Neural progenitor cell (in vitro differentiated cells): ENCODE measurements around the gene ADAMTSL1. TPM values are rescaled to one million over a fixed set of nuclear protein-coding genes. Genes with fewer than 3 reads are reported as not detected.

Experiments used
- DNase-seq: peaks from one replicate; pipeline ENCODE4 v3.0.0-alpha.2; 2016; ENCODE audit warnings: low spot score
- H2AFZ ChIP-seq: fragments of 200-600 bp; sonication (generic); replicated peaks from 2 replicates; pipeline ENCODE4 v1.6.1; 2016; ENCODE audit warnings: antibody characterized with exemption
- H3F3A ChIP-seq: fragments of 200-600 bp; sonication (generic); 2 replicates; pipeline ENCODE4 v1.6.1; 2016; ENCODE audit warnings: antibody characterized with exemption, low read depth
- H3K27ac ChIP-seq: fragments of 200-600 bp; sonication (generic); 2 replicates; pipeline ENCODE4 v1.5.1; 2016; ENCODE audit warnings: mild to moderate bottlenecking
- H3K27me3 ChIP-seq: fragments of 200-600 bp; sonication (generic); 2 replicates; pipeline ENCODE4 v1.6.1; 2016; ENCODE audit warnings: mild to moderate bottlenecking, moderate library complexity
- H3K36me3 ChIP-seq: fragments of 200-600 bp; sonication (generic); 2 replicates; pipeline ENCODE4 v1.5.1; 2016
- H3K4me1 ChIP-seq: fragments of 200-600 bp; sonication (generic); 2 replicates; pipeline ENCODE4 v1.6.1; 2016; ENCODE audit warnings: mixed run types
- H3K4me2 ChIP-seq: fragments of 200-600 bp; sonication (generic); 2 replicates; pipeline ENCODE4 v1.6.1; 2016
- H3K4me3 ChIP-seq: fragments of 200-600 bp; sonication (generic); 2 replicates; pipeline ENCODE4 v1.5.1; 2016
- H3K79me2 ChIP-seq: fragments of 200-600 bp; sonication (generic); 2 replicates; pipeline ENCODE4 v1.6.1; 2016; ENCODE audit warnings: low read depth
- H3K9ac ChIP-seq: fragments of 200-600 bp; sonication (generic); 2 replicates; pipeline ENCODE4 v1.6.1; 2016
- H3K9me3 ChIP-seq: fragments of 200-600 bp; sonication (generic); 2 replicates; pipeline ENCODE4 v1.5.1; 2016; ENCODE audit warnings: low read depth
- H4K20me1 ChIP-seq: fragments of 200-600 bp; sonication (generic); 2 replicates; pipeline ENCODE4 v1.6.1; 2016; ENCODE audit warnings: low read depth
- H3K27ac Mint-ChIP-seq: 3 replicates; pipeline ENCODE4 v1.8.0; 2021; ENCODE audit warnings: mixed read lengths
- H3K27me3 Mint-ChIP-seq: 2 replicates; pipeline ENCODE4 v1.8.0; 2022; ENCODE audit warnings: low read depth, mild to moderate bottlenecking, inconsistent platforms, moderate library complexity, mixed read lengths; ENCODE audit not compliant: insufficient read depth
- H3K36me3 Mint-ChIP-seq: 3 replicates; pipeline ENCODE4 v1.8.0; 2021; ENCODE audit warnings: mixed read lengths
- H3K4me1 Mint-ChIP-seq: 3 replicates; pipeline ENCODE4 v1.8.0; 2021; ENCODE audit warnings: mixed read lengths
- H3K4me3 Mint-ChIP-seq: 3 replicates; pipeline ENCODE4 v1.8.0; 2021; ENCODE audit warnings: mild to moderate bottlenecking, moderate library complexity, mixed read lengths
- H3K9me3 Mint-ChIP-seq: 3 replicates; pipeline ENCODE4 v1.8.0; 2020; ENCODE audit warnings: mixed read lengths
- EZH2 ChIP-seq: fragments of 200-600 bp; sonication (generic); IDR thresholded peaks from 2 replicates; pipeline ENCODE4 v1.6.1; 2017; ENCODE audit warnings: antibody characterized with exemption, mild to moderate bottlenecking, moderate library complexity
- EZH2phosphoT487 ChIP-seq: fragments of 200-600 bp; sonication (generic); IDR thresholded peaks from 2 replicates; pipeline ENCODE4 v1.6.1; 2017; ENCODE audit warnings: antibody characterized with exemption
- total RNA-seq: library from RNA; depleted of rRNA; stranded (reverse); fragments of >200 nt; gene quantifications from 2 replicates; pipeline ENCODE4 v1.2.3, GENCODE V29; 2015; ENCODE audit warnings: low replicate concordance
- TF ChIP-seq, protein P1 (sequence below): fragments of 200-600 bp; sonication (generic); IDR thresholded peaks from 2 replicates; pipeline ENCODE4 v1.5.1; 2017; ENCODE audit warnings: antibody characterized with exemption, mild to moderate bottlenecking

ADAMTSL1 gene
- total RNA-seq, 1 donor from 2014 or later, result 0.73 TPM

- no peak overlapping the region for H3K4me3 ChIP-seq
- TF ChIP-seq, protein P1, sequence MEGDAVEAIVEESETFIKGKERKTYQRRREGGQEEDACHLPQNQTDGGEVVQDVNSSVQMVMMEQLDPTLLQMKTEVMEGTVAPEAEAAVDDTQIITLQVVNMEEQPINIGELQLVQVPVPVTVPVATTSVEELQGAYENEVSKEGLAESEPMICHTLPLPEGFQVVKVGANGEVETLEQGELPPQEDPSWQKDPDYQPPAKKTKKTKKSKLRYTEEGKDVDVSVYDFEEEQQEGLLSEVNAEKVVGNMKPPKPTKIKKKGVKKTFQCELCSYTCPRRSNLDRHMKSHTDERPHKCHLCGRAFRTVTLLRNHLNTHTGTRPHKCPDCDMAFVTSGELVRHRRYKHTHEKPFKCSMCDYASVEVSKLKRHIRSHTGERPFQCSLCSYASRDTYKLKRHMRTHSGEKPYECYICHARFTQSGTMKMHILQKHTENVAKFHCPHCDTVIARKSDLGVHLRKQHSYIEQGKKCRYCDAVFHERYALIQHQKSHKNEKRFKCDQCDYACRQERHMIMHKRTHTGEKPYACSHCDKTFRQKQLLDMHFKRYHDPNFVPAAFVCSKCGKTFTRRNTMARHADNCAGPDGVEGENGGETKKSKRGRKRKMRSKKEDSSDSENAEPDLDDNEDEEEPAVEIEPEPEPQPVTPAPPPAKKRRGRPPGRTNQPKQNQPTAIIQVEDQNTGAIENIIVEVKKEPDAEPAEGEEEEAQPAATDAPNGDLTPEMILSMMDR, result no peak
- no peak for TF ChIP-seq EZH2phosphoT487
- no peak for TF ChIP-seq EZH2
- no peaks in the 10 kb centered on the region for H3K27me3 Mint-ChIP-seq
- H3K79me2 ChIP-seq, result no peaks in the 10 kb centered on the region
- H3K9me3 ChIP-seq, result no peaks in the 10 kb centered on the region
- H2AFZ ChIP-seq, result no peak overlapping the region
- no peak overlapping the region for H3K4me2 ChIP-seq
- H3K27ac ChIP-seq, result no peak overlapping the region
- no peaks in the 10 kb centered on the region for H4K20me1 ChIP-seq
- H3F3A ChIP-seq, result no peaks in the 10 kb centered on the region
- no peak for DNase-seq
- H3K4me1 Mint-ChIP-seq, result peaks cover 2% of the 10 kb centered on the region
- no peak overlapping the region for H3K9ac ChIP-seq
- no peaks in the 10 kb centered on the region for H3K4me1 ChIP-seq
- H3K27ac Mint-ChIP-seq, result no peak overlapping the region
- no peaks in the 10 kb centered on the region for H3K27me3 ChIP-seq
- H3K4me3 Mint-ChIP-seq, result no peak overlapping the region
- H3K36me3 ChIP-seq, result no peaks in the 10 kb centered on the region
- H3K9me3 Mint-ChIP-seq, result no peaks in the 10 kb centered on the region
- H3K36me3 Mint-ChIP-seq, result no peaks in the 10 kb centered on the region
Observed at GRCh38 chr9:18770131-18770908, 296.4 kb downstream of the ADAMTSL1 start.

- Mint-ChIP-seq H3K4me1 (peaks cover 2% of the 10 kb centered on the region), H3K9me3 (no peaks in the 10 kb centered on the region), H3K27ac (no peak overlapping the region), H3K4me3 (no peak overlapping the region), H3K36me3 (no peaks in the 10 kb centered on the region), H3K27me3 (no peaks in the 10 kb centered on the region)
- Histone ChIP-seq H4K20me1 (no peaks in the 10 kb centered on the region), H3K27ac (no peak overlapping the region), H3K27me3 (no peaks in the 10 kb centered on the region), H3K4me2 (no peak overlapping the region), H3K9ac (no peak overlapping the region), H3K9me3 (no peaks in the 10 kb centered on the region), H3K36me3 (no peaks in the 10 kb centered on the region), H3K79me2 (no peaks in the 10 kb centered on the region), H3K4me3 (no peak overlapping the region), H3K4me1 (no peaks in the 10 kb centered on the region), H2AFZ (no peak overlapping the region), H3F3A (no peaks in the 10 kb centered on the region)
- no peak for DNase-seq
- no peak for TF ChIP-seq EZH2
Observed at GRCh38 chr9:18771011-18771410, 297.1 kb downstream of the ADAMTSL1 start.

- Mint-ChIP-seq H3K4me3 (no peak overlapping the region), H3K27ac (no peak overlapping the region), H3K36me3 (no peaks in the 10 kb centered on the region), H3K4me1 (peaks cover 2% of the 10 kb centered on the region), H3K27me3 (no peaks in the 10 kb centered on the region), H3K9me3 (no peaks in the 10 kb centered on the region)
- no peak for DNase-seq
- no peaks in the 10 kb centered on the region for H3K4me1 ChIP-seq
- H3K9me3 ChIP-seq, result no peaks in the 10 kb centered on the region
- H3K27ac ChIP-seq, result no peak overlapping the region
- H2AFZ ChIP-seq, result no peak overlapping the region
- no peak overlapping the region for H3K9ac ChIP-seq
- no peaks in the 10 kb centered on the region for H3F3A ChIP-seq
- H3K4me2 ChIP-seq, result no peak overlapping the region
- no peak for TF ChIP-seq EZH2
- TF ChIP-seq EZH2phosphoT487, result no peak
- TF ChIP-seq, protein P1, result no peak
- H3K36me3 ChIP-seq, result no peaks in the 10 kb centered on the region
- H4K20me1 ChIP-seq, result no peaks in the 10 kb centered on the region
- H3K4me3 ChIP-seq, result no peak overlapping the region
- no peaks in the 10 kb centered on the region for H3K79me2 ChIP-seq
- no peaks in the 10 kb centered on the region for H3K27me3 ChIP-seq
Observed at GRCh38 chr9:18771763-18772162, 297.8 kb downstream of the ADAMTSL1 start.

DNA sequence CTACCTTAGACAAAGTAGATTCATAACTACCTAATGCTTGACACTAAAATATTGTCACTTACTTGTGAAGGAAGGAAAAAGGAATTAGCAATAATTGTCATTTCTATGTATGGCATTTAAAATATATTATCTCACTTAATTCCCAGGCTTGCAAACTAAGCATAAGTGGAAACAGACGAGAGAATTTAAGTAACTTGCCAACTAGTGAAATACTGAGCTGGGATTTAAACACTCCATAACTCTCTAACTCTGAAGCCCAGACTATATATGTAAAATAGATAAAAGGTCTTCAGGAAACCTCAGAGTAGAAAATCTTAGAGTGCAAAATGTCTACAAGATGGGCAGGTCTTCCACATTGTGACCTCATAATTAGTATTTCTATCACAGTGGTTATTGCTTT is 301.3 kb downstream of the ADAMTSL1 start:
- H3K4me2 ChIP-seq, result no peak overlapping the region
- no peak overlapping the region for H3K27ac ChIP-seq
- no peak overlapping the region for H3K4me3 Mint-ChIP-seq
- H3K36me3 ChIP-seq, result no peaks in the 10 kb centered on the region
- H3K27ac Mint-ChIP-seq, result no peak overlapping the region
- H3K4me1 Mint-ChIP-seq, result peaks cover 2% of the 10 kb centered on the region
- H3F3A ChIP-seq, result no peaks in the 10 kb centered on the region
- no peak overlapping the region for H3K9ac ChIP-seq
- no peaks in the 10 kb centered on the region for H3K9me3 ChIP-seq
- no peaks in the 10 kb centered on the region for H3K27me3 Mint-ChIP-seq
- no peak overlapping the region for H3K4me3 ChIP-seq
- no peaks in the 10 kb centered on the region for H3K79me2 ChIP-seq
- H3K27me3 ChIP-seq, result no peaks in the 10 kb centered on the region
- no peaks in the 10 kb centered on the region for H3K4me1 ChIP-seq
- no peak overlapping the region for H2AFZ ChIP-seq
- H3K36me3 Mint-ChIP-seq, result no peaks in the 10 kb centered on the region
- no peak for DNase-seq
- H3K9me3 Mint-ChIP-seq, result no peaks in the 10 kb centered on the region
- TF ChIP-seq EZH2phosphoT487, result no peak
- no peak for TF ChIP-seq EZH2
- TF ChIP-seq, protein P1, result no peak
- no peaks in the 10 kb centered on the region for H4K20me1 ChIP-seq
